PC-9 (cell line): ENCODE data around the gene CDH13. TPM values are rescaled to one million over a fixed set of nuclear protein-coding genes. Genes with fewer than 3 reads are reported as not detected.

Experiments
- BruUV-seq: library from RNA; stranded (reverse); fragments of 400-500 nt; replicated peaks from 2 replicates; lab custom pipeline; 2021; lab: Mats Ljungman, UMichigan
- CTCF ChIA-PET: fragments of 300-600 bp; sonication (Branson Sonifier 250); formaldehyde crosslinking; loops from one replicate; lab custom pipeline; 2022; ENCODE audit warnings: antibody characterized with exemption; lab: Charles Lee
- POLR2A ChIA-PET: fragments of 300-600 bp; sonication (Branson Sonifier 250); formaldehyde crosslinking; loops from one replicate; lab custom pipeline; 2022; ENCODE audit warnings: antibody characterized with exemption; ENCODE audit not compliant: unreplicated experiment; lab: Charles Lee
- DNase-seq, 2 experiments: peaks; one replicate each; pipeline versions ENCODE4 v3.0.0 to v3.0.0-alpha.2; 2015 to 2022; ENCODE audit warnings: mixed read lengths in 1 of 2
- H2AFZ ChIP-seq: fragments of 200-600 bp; sonication (generic); 2 replicates; pipeline ENCODE4 v1.8.1; 2017; ENCODE audit warnings: antibody characterized with exemption
- H3F3A ChIP-seq: fragments of 200-600 bp; sonication (generic); 2 replicates; pipeline ENCODE4 v1.8.1; 2017; ENCODE audit warnings: antibody characterized with exemption, mild to moderate bottlenecking, low read depth; ENCODE audit not compliant: insufficient read depth
- H3K27ac ChIP-seq: fragments of 200-600 bp; sonication (generic); 2 replicates; pipeline ENCODE4 v1.6.1; 2016; ENCODE audit warnings: mixed run types
- H3K27me3 ChIP-seq: fragments of 200-600 bp; sonication (generic); 2 replicates; pipeline ENCODE4 v1.6.1; 2016; ENCODE audit warnings: low read depth, mixed run types; ENCODE audit not compliant: insufficient read depth
- H3K36me3 ChIP-seq: fragments of 200-600 bp; sonication (generic); 2 replicates; pipeline ENCODE4 v1.6.1; 2016; ENCODE audit warnings: low read depth, mixed run types
- H3K4me1 ChIP-seq: fragments of 200-600 bp; sonication (generic); replicated peaks from 2 replicates; pipeline ENCODE4 v1.6.1; 2016; ENCODE audit warnings: mixed run types; ENCODE audit not compliant: insufficient read depth
- H3K4me2 ChIP-seq: fragments of 200-600 bp; sonication (generic); 2 replicates; pipeline ENCODE4 v1.6.1; 2017; ENCODE audit warnings: mixed run types
- H3K4me3 ChIP-seq: fragments of 200-600 bp; sonication (generic); 2 replicates; pipeline ENCODE4 v1.6.1; 2016; ENCODE audit warnings: mixed run types
- H3K79me2 ChIP-seq: fragments of 200-600 bp; sonication (generic); 2 replicates; pipeline ENCODE4 v1.6.1; 2017; ENCODE audit warnings: low read depth, mixed run types
- H3K9me2 ChIP-seq: fragments of 200-600 bp; sonication (generic); 2 replicates; pipeline ENCODE4 v1.8.1; 2017; ENCODE audit warnings: mild to moderate bottlenecking; ENCODE audit not compliant: insufficient read depth
- H3K9me3 ChIP-seq: fragments of 200-600 bp; sonication (generic); 2 replicates; pipeline ENCODE4 v1.8.1; 2016; ENCODE audit warnings: low read depth; ENCODE audit not compliant: insufficient read depth
- H4K20me1 ChIP-seq: fragments of 200-600 bp; sonication (generic); 2 replicates; pipeline ENCODE4 v1.8.1; 2017; ENCODE audit not compliant: insufficient read depth
- EZH2 ChIP-seq: fragments of 200-600 bp; sonication (generic); IDR thresholded peaks from 2 replicates; pipeline ENCODE4 v1.8.0; 2017; ENCODE audit warnings: antibody characterized with exemption, low read depth
- intact Hi-C: fragments of 100-400 bp; cut with micrococcal nuclease; formaldehyde crosslinking; loops from one replicate; pipeline ENCODE4 v1.10.0; 2022; ENCODE audit not compliant: unreplicated experiment
- total RNA-seq: library from RNA; stranded (reverse); gene quantifications from 2 replicates; pipeline ENCODE4 v1.2.3, GENCODE V29; 2021
- TF ChIP-seq, protein P1 (sequence below): fragments of 200-600 bp; sonication (generic); conservative IDR thresholded peaks from 2 replicates; pipeline ENCODE4 v1.6.1; 2017; ENCODE audit warnings: mixed run types, antibody characterized with exemption, mild to moderate bottlenecking, moderate library complexity

CDH13 gene
- total RNA-seq, 1 experiment from 2014 or later = 0.24 TPM

DNA sequence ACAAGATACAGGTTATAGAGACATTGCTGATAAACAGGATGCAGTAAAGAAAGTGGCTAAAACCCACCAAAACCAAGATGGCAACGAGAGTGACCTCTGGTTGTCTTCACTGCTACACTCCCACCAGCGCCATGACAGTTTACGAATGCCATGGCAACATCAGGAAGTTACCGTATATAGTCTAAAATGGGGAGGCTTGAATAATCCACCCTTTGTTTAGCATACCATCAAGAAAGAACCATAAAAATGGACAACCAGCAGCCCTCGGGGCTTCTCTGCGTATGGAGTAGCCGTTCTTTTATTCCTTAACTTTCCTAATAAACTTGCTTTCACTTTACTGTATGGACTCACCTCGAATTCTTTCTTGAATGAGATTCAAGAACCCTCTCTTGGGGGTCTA, 21.7 kb upstream of the CDH13 start:
- Histone ChIP-seq H3K4me3 (no peak overlapping the region), H3K4me2 (no peak overlapping the region), H3K4me1 (no peaks in the 10 kb centered on the region), H3K36me3 (no peaks in the 10 kb centered on the region), H3F3A (no peaks in the 10 kb centered on the region), H4K20me1 (no peaks in the 10 kb centered on the region), H3K27me3 (no peaks in the 10 kb centered on the region), H3K9me3 (no peaks in the 10 kb centered on the region), H3K27ac (no peak overlapping the region), H3K79me2 (no peaks in the 10 kb centered on the region), H2AFZ (no peak overlapping the region), H3K9me2 (no peaks in the 10 kb centered on the region)
- intact Hi-C loops = no loop called here
- no TSS peak for BruUV-seq
- POLR2A ChIA-PET = no interaction called here
- DNase-seq = no peak
- TF ChIP-seq, protein P1, sequence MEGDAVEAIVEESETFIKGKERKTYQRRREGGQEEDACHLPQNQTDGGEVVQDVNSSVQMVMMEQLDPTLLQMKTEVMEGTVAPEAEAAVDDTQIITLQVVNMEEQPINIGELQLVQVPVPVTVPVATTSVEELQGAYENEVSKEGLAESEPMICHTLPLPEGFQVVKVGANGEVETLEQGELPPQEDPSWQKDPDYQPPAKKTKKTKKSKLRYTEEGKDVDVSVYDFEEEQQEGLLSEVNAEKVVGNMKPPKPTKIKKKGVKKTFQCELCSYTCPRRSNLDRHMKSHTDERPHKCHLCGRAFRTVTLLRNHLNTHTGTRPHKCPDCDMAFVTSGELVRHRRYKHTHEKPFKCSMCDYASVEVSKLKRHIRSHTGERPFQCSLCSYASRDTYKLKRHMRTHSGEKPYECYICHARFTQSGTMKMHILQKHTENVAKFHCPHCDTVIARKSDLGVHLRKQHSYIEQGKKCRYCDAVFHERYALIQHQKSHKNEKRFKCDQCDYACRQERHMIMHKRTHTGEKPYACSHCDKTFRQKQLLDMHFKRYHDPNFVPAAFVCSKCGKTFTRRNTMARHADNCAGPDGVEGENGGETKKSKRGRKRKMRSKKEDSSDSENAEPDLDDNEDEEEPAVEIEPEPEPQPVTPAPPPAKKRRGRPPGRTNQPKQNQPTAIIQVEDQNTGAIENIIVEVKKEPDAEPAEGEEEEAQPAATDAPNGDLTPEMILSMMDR = no peak
- CTCF ChIA-PET = no interaction called here

DNA sequence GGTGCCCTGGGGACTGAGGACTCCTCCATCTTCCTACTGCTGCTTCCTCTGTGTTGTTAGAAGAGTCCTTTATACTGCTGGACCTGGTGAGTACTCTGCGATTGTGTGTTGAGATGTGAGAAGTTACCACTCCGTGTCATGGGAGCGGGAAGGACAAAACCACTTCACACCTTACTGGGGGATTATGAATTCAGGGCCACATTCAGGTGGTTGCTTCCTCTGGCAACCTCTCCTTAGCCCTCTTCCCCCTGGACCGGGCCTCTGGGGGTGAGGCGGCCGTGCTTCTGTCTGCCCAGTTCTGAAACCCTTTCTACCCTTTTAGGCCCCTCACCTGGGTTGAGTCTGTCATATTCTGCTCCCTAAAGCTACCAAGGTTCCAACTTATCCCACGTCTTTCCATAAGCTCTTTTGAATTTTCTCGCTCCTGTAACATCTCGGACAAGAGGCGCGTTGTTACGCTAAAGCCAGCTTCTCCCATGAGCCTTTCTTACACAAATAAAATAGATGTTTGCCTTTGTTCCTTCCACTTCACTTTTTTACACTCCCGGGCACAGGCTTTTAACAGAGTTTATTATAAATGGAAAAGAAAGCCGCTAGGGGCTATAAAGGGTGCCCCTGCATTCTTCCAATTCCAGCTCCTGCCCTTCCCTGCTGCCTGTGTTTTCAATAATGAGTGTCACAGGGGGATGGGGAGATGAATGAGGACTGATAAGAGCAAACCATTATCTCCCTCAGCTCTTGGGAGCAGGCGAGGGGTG, 20.7 kb upstream of the CDH13 start:
- POLR2A ChIA-PET = no interaction called here
- no peaks in the 10 kb centered on the region for H3K4me1 ChIP-seq

DNA sequence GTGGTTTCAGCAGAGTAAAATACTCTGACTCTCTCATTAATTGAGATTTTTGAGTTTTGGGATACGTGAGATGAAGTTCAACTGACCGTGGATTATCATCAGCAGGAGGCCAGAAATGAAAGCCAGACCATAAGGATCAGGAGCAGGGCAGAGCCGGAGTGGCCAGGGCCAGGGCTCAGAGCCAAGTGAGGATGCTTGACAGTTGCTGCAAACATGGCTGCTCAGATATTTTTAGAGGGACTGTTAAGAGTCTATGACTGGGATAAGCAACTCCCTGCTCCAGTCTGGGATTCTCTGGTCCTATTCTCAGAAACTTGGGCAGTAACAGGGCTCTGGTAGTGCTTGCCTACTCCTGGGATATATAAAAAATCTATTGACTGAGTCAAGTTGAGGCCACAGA, 17.6 kb upstream of the CDH13 start:
- H3F3A ChIP-seq = no peaks in the 10 kb centered on the region
- no peaks in the 10 kb centered on the region; the same call in 1 of the 2 replicates for H4K20me1 ChIP-seq
- no peak overlapping the region for H3K4me3 ChIP-seq
- POLR2A ChIA-PET = no interaction called here
- H2AFZ ChIP-seq = no peak overlapping the region
- no peak overlapping the region for H3K27ac ChIP-seq
- no peaks in the 10 kb centered on the region for H3K36me3 ChIP-seq
- no peaks in the 10 kb centered on the region for H3K4me1 ChIP-seq
- H3K4me2 ChIP-seq = no peak overlapping the region
- no peak for DNase-seq
- peaks cover 16% of the 10 kb centered on the region; the same call in 1 of the 2 replicates for H3K27me3 ChIP-seq
- CTCF ChIA-PET = no interaction called here
- H3K9me2 ChIP-seq = no peaks in the 10 kb centered on the region
- no peaks in the 10 kb centered on the region for H3K9me3 ChIP-seq
- TF ChIP-seq EZH2 = no peak
- TF ChIP-seq, protein P1 = no peak
- no peaks in the 10 kb centered on the region for H3K79me2 ChIP-seq
- BruUV-seq = no TSS peak
- intact Hi-C loops = no loop called here

More for the DNA sequence above, 20.7 kb upstream of the CDH13 start:
- no peaks in the 10 kb centered on the region for H3K36me3 ChIP-seq
- H3K9me2 ChIP-seq = no peaks in the 10 kb centered on the region
- TF ChIP-seq EZH2 = no peak
- TF ChIP-seq, protein P1 = no peak
- H2AFZ ChIP-seq = no peak overlapping the region
- no peak overlapping the region for H3K27ac ChIP-seq
- no peak overlapping the region for H3K4me2 ChIP-seq
- H3F3A ChIP-seq = no peaks in the 10 kb centered on the region
- CTCF ChIA-PET = no interaction called here
- no peak for DNase-seq
- no peaks in the 10 kb centered on the region for H3K9me3 ChIP-seq
- H3K4me3 ChIP-seq = no peak overlapping the region
- no TSS peak for BruUV-seq
- H3K79me2 ChIP-seq = no peaks in the 10 kb centered on the region
- 0 out of 2 replicates have a peak, but pooled peaks cover 3% of the 10 kb centered on the region for H3K27me3 ChIP-seq
- intact Hi-C loops = no loop called here
- no peaks in the 10 kb centered on the region for H4K20me1 ChIP-seq
